NB4 (cell line): ENCODE data around the gene PLPPR1.

Experiments
- DNase-seq: peaks from one replicate; pipeline ENCODE4 v3.0.0; 2010; ENCODE audit warnings: low read depth
- H3K4me3 ChIP-seq: one replicate; pipeline ENCODE4 v1.5.1; 2011; ENCODE audit warnings: mild to moderate bottlenecking, low read depth, low read length, moderate library complexity
- MYC ChIP-seq: IDR thresholded peaks from 2 replicates; pipeline ENCODE4 v1.6.1; 2011; ENCODE audit warnings: low read depth, low read length
- POLR2A ChIP-seq: IDR thresholded peaks from 2 replicates; pipeline ENCODE4 v1.6.1; 2011; ENCODE audit warnings: mild to moderate bottlenecking; ENCODE audit not compliant: insufficient read length; ENCODE audit errors: extremely low read depth
- TF ChIP-seq, protein P1 (sequence below): IDR thresholded peaks from 2 replicates; pipeline ENCODE4 v1.6.1; 2011; ENCODE audit warnings: low read depth, low read length
- TF ChIP-seq, protein P2 (sequence below): IDR thresholded peaks from one replicate; pipeline ENCODE4 v1.5.1; 2012; ENCODE audit warnings: low read depth, low read length

PLPPR1 gene

DNA sequence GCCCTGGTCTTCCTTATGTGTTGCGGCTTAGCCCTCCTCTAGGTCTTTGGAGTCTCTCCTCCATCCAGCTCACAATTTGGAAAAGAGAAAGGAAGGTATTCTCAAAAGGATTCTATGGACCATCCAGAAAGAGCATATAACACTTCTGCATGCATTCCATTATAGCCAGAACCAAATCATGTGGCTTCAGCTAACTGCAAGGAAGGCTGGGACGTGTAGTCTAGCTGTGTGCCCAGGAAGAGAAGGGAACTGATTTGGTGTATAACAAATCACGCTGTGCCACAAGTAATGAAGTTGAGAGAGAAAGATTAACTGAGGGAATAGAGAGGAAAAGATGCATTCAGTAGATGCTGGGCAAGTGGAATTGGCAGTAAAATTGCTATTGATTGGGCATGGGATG lies 43.7 kb downstream of the PLPPR1 start:
- DNase-seq = no peak
- TF ChIP-seq POLR2A (no peak), MYC (no peak)
- TF ChIP-seq, protein P1, sequence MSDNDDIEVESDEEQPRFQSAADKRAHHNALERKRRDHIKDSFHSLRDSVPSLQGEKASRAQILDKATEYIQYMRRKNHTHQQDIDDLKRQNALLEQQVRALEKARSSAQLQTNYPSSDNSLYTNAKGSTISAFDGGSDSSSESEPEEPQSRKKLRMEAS = no peak
- TF ChIP-seq, protein P2, sequence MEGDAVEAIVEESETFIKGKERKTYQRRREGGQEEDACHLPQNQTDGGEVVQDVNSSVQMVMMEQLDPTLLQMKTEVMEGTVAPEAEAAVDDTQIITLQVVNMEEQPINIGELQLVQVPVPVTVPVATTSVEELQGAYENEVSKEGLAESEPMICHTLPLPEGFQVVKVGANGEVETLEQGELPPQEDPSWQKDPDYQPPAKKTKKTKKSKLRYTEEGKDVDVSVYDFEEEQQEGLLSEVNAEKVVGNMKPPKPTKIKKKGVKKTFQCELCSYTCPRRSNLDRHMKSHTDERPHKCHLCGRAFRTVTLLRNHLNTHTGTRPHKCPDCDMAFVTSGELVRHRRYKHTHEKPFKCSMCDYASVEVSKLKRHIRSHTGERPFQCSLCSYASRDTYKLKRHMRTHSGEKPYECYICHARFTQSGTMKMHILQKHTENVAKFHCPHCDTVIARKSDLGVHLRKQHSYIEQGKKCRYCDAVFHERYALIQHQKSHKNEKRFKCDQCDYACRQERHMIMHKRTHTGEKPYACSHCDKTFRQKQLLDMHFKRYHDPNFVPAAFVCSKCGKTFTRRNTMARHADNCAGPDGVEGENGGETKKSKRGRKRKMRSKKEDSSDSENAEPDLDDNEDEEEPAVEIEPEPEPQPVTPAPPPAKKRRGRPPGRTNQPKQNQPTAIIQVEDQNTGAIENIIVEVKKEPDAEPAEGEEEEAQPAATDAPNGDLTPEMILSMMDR = no peak
- H3K4me3 ChIP-seq = no peak overlapping the region

DNA sequence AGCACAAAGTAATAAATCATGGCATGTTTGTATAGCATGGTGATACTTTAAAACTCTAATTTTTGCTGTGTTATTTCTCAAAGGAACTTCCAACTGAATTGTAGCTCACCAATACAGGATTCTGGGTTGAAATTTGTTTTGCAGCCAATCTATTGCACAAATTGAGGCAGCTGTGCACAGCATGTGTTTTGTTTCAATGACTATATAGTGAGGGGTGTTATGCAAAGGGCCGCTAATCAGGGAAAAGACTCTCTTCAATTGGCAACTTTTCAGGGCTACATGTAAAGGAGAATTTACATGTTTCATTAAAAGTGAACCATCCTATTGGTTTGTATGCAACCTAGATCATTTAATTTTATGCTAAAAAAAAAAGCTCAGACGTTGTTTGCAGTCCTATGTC lies 44.6 kb downstream of the PLPPR1 start:
- no peak for DNase-seq
- no peak overlapping the region for H3K4me3 ChIP-seq
- TF ChIP-seq POLR2A = no peak
- no peak for TF ChIP-seq MYC
- TF ChIP-seq, protein P2 = no peak
- TF ChIP-seq, protein P1 = no peak

DNA sequence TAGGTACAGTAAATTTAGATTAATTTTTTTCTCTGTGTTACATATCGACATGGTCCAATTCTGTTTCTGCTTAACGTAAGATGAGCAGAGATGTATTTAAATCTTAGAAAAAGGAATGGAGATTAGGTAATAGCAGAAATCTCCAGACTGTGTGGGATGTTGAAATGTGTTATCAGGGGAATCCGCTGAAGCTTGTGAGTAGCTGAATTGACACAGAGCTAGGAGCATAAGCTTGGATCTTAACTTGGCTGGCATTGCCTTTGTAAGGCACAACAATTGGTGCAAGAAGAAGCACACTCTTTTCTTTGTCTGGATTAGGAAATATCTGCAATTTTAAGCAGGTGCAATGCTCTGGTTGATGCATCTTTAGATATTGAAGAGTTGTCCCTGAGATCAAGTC lies 53.1 kb downstream of the PLPPR1 start:
- H3K4me3 ChIP-seq = no peak overlapping the region
- DNase-seq = no peak
- TF ChIP-seq, protein P2 = no peak
- TF ChIP-seq, protein P1 = no peak
- TF ChIP-seq MYC (no peak), POLR2A (no peak)

DNA sequence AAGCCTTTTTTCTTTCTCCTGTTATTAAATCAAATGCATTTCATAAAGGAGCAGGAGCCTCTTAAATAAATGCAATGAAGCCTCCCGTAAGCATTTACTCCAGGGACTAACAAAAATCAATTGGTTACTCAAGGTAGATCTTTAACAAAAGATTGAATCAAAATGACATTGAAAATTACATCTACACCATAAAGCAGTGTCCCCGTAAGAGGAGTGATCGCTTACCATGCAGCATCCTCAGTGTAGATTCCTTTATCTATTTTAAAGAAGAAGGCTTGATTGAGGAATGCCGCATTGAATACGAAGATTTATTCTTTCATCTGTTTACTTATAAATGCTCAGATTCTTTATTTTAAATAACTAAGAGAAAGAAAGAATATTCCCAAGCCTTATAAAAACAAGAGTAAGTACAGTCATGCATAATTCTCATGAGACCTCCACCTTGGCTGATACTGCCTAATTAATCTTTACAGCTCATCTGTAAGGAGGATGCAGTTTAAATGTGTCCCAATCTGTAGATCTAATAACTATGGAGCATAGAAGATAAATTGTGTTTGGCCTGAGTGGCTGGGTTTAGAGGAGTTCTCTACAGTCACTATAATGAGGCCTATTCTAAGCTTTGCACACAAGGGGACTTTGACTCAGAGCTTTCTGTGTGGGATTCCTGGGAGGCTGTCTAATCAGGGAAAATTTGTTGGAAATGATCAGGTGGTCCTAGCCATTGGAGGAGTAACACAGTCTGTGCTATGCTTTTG lies 55.1 kb downstream of the PLPPR1 start:
- no peak for TF ChIP-seq POLR2A
- TF ChIP-seq, protein P1 = no peak
- no peak for TF ChIP-seq MYC
- H3K4me3 ChIP-seq = no peak overlapping the region

DNA sequence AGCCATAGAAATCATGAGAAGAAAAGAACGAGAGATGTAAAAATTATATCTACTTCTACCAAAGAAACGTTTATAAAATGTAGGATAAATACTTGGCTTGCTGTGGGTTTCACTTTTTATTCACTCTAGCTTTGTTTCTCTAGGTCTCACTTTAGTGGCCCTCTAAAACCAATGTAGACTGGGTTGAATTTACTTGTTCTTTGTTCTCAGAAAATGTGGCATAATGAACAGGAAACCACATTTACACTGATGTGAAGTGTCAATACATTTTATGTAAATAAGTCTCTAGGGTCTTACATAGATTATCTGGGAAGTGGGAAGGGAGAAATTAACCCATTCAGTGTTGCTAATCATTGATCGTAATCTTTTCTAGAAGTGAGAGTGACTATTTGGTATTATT lies 58.9 kb downstream of the PLPPR1 start:
- DNase-seq = no peak
- TF ChIP-seq MYC (no peak), POLR2A (no peak)
- TF ChIP-seq, protein P2 = no peak
- TF ChIP-seq, protein P1 = no peak
- no peak overlapping the region for H3K4me3 ChIP-seq

More for the DNA sequence above, 55.1 kb downstream of the PLPPR1 start:
- DNase-seq = no peak

DNA sequence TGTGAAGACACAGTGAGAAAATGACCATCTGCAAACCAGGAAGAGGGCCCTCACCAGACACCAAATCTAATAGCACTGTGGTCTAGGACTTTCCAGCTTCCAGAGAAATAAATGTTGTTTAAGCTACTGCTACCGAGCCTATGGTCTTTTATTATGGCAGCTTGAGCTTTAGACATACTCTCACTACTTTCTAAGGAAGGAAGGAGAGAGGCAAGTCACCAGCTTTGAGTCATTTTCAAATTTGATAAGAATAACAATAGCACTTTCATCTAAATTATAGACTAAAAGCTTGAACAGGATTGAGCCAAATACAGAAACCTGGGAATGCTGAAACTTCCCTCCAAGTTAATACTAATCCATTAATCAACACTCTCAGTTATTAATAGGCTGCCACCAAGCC lies 64.4 kb downstream of the PLPPR1 start:
- DNase-seq = no peak
- H3K4me3 ChIP-seq = no peak overlapping the region
- TF ChIP-seq MYC = no peak
- no peak for TF ChIP-seq POLR2A
- TF ChIP-seq, protein P1 = no peak
- TF ChIP-seq, protein P2 = no peak
